Activated CD8-positive, alpha-beta memory T cell treated with anti-CD3 and anti-CD28 coated beads for 4 hours (primary cell): ENCODE measurements around the gene TEAD4.

Experiments
- DNase-seq, 2 donors: peaks; one replicate each; pipeline ENCODE4 v3.0.0-alpha.2; 2020; ENCODE audit warnings: low read depth in 2 of 2

The TEAD4 gene

DNA sequence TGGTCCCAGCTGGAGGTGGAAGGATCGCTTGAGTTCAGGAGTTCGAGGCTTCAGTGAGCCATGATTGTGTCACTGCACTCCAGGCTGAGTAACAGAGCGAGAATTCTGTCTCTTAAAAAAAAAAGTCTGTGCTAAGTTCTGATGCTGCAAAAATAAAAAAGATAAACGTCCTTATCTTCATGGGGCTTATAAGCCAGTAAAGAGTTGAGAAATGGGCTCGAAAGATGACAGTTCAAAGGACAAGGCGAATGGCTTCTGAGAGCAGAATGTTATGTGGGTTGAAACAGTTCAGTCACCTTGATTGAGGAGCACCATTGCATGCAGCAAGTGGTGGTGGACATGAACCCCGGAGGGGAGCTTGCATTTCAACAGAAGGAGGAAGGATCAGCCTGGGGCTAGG is 122.7 kb downstream of the TEAD4 start:
- DNase-seq = no peak

DNA sequence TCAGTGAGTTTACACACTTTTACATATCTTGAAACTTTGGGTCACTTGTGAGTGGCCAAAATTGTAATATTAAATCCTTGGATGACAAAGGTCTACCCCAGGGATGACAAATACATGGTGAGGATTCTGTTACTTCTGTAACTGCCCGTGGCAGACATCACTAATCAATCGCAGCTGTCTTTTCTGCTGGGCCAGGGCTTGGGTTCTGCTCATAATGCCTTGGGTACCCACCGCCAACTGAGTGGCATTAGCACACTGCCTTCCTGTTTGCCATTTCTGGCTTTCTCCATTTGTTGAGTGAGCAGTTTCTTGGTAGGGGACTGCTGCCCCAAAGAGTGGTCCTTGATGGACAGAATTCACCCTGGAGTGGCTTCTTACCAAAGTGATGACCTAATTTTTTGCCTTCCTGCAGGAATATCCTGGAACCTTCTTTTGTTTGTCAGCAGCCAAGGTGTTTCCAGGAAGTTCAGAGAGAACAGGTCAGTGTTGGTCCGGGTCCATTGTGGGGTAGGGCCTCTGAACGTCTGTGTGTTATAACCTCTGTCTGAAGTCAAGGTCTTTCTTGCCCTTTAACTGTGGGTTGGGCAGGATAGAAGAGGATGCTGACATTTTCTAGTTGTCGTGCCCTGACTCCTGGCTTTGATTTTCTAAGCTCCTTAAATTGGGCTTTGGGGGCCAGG is 124.2 kb downstream of the TEAD4 start:
- DNase-seq = no peak

DNA sequence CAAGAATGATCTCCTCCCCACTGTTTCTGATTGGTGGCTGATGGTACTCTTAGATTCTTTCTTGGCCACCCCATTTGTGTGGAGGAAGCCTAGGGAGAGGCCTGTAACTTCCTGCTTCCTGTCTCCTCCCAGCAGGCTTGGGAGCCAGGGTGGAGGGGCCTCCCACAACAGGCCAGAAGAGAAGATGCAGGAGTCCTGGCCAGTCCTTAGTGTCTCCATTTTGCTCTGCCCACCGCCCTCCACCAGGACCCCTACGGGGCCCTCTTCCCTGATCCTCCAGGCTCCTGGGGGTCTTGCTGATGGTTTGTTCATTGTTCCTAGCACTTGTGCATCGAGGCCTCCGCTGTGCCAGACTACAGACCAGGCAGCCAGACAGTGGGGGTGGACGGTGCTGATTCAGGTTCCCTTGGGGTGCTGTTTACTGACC is 124.7 kb downstream of the TEAD4 start:
- DNase-seq = no peak

DNA sequence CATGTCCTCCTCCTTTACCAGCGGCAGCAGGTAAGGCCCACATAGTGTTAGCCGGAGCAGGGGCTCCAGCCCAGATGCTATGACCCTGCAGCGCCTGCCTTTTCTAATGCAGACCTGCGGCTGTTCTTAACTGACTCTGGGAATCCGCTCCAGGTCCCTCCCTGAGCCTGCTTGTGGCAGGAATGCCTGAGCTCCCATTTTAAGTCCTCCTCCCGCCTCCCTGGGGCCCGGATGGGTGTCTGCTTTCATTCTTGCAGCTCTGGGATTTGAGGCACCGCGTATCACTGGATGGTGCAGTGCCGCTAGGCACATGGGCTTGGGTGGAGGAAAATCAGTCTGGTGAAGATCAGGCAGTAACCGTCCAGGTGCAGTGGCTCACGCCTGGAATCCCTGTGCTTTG is 125.5 kb downstream of the TEAD4 start:
- DNase-seq = no peak

DNA sequence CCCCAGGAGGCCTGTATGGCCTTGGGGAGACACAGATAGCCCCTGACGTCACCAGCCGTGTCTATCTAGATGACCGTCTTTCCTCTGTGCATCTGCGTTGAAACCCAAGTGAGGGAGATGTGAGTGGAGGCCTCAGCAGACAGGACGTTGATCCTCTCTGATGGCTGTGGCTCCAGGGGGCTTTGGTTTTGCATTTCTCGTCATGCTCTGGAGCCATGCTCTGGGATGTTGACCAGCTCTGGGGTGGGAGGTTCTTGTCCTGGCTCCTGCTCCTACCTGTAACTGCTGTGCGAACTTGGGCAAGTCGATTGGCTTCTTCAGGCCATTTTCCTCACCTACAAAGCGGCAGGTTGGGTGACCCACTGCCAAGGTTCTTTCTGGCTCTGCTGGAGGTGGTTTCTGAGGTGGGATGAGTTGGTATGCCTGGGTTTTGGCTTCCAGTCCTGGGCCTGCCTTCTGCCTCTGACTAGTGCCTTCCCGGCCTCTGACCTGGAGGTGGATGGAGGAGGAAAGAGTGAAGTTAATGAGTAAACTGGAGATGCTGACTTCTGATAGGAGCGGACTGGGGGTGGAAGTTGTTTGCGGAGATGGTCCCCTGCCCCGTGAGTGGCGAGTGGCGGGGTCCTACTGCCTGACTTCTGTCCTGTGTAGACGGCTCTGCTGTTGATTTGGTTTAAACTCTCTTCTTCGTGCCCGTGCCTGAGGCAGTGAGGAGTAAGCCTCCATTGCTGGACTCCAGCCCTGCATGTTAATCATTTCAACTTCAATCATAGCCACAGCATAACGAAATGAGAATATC is 126.3 kb downstream of the TEAD4 start:
- DNase-seq = no peak

DNA sequence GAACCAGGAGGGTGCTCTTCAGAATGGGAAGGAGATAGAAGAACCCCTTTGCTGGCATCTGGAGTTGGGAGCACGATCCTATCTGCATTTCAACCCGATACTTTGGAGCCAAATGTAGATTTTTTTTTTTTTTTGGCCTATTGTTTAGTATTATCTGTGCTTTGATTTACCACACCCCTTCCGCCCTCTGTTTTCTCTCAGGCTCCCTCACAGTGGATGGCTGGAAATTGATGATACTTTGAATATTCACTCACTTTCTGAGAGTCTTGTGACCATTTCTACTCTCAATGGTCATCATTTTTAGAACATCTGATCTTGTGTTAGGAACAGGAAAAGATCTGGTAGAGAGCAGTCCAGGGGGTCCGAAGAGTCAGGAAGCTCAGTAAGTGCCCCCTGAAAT is 127.0 kb downstream of the TEAD4 start:
- DNase-seq = no peak

DNA sequence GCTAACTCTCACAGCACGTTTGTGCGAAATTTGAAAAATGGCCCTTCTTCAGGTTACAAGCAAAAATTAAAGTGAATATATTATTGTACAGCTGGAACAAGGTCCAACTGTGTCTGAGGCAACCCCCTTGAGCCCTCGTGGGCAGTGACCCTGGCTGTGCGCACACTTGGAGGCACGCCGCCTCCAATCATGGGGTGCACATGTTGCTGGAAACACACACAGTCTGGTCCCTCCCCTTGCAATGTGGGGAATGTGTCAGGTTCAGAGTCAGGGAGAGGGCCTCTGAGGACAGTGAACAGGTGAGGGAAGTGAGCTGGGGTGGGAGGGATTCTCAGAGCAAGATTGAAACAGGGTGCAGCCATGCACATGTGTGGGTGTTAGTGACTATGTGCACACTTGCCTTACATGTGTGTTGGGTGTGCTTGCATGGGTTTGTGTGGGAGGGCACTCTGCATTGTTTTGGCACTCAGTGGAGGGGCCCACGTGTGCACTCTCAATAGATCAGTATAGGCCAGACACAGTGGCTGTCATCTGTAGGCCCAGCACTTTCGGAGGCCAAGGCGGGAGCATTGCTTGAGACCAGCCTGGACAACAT is 127.6 kb downstream of the TEAD4 start:
- DNase-seq = no peak

DNA sequence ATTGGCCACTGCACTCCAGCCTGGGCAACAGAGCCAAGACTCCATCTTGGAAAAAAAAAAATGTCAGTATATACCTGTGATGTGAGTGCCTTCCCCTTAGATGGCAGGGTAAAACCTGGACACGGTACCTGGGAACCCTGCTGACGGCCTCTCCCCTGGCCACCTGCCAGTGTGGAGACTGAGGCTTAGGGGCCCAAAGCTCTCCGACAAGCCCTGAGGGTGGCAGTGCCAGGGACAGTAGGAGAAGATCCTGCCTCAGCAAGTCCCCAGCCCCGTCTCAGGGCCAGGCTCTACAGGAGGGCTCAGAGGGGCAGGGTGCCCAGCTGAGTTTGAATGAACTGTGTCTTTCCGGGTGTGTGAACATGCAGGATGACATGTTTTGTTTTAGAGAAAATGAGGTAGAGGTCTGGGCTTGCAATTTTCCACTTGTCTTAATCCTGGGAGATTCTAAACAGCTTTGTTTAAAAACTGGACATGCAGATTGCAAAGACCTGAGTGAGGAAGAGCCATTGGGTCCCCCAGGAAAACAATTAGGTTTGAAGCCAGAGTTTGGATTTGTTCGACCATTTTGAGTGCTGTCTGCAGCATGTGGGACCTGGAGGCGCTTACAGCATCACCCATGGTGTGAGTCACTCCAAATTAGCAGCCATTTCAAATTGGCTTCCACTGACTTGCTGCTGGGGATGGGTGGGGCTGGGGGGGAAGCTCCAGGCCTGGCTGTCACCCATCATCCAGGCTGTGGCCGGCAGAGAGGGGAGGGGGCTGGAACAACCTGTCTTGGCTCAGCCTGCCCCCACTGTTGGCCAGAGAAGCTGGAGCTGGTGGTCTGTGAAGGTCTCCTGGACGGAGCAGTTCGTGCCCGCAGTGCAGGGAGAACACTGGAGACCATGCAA is 128.8 kb downstream of the TEAD4 start:
- DNase-seq = no peak

DNA sequence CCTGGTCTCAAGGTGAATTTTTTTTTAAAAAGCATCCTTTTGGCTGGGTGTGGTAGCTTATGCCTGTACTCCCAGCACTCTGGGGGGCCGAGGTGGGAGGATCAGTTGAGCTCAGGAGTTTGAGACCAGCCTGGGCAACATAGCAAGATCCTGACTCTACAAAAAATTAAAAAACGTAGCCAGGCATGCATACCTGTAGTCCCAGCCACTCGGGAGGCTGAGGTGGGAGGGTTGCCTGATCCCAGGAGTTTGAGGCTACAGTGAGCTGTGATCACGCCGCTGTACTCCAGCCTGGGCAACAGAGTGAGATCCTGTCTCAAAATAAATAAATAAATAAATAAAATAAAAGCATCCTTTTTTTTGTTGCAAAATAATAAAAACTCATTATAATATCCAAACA is 130.4 kb downstream of the TEAD4 start:
- DNase-seq = no peak
